Mesenchymal stem cell (in vitro differentiated cells and primary cell): ENCODE data around the gene HECTD4.
"Not testable (repeated sequence)": the region's sequence is repeated elsewhere in the genome, so short reads cannot be mapped to it uniquely, and the experiment has no call there.

Experiments used
- DNase-seq: peaks from one replicate; pipeline ENCODE4 v3.0.0-alpha.2; 2013
- H2AFZ ChIP-seq: one replicate; pipeline ENCODE4 v1.6.1; 2013; ENCODE audit warnings: low read depth, mild to moderate bottlenecking, control low read depth, inconsistent platforms, low read length, moderate library complexity
- H2AK5ac ChIP-seq: 2 replicates; pipeline ENCODE4 v1.6.1; 2013; ENCODE audit warnings: low read length, moderate library complexity, mild to moderate bottlenecking, inconsistent platforms; ENCODE audit not compliant: severe bottlenecking
- H2BK120ac ChIP-seq: one replicate; pipeline ENCODE4 v1.6.1; 2013; ENCODE audit warnings: low read depth, mild to moderate bottlenecking, inconsistent platforms, low read length, moderate library complexity
- H2BK12ac ChIP-seq, 2 experiments: one replicate each; pipeline ENCODE4 v1.6.1; 2013; ENCODE audit warnings: inconsistent platforms in 2 of 2, low read length in 2 of 2, mild to moderate bottlenecking in 2 of 2, moderate library complexity in 2 of 2, control low read depth in 1 of 2
- H2BK15ac ChIP-seq: one replicate; pipeline ENCODE4 v1.6.1; 2013; ENCODE audit warnings: mild to moderate bottlenecking, low read depth, inconsistent platforms; ENCODE audit not compliant: poor library complexity, severe bottlenecking
- H2BK5ac ChIP-seq: 2 replicates; pipeline ENCODE4 v1.6.1; 2013; ENCODE audit warnings: low read depth, mild to moderate bottlenecking, low read length, control low read depth, inconsistent platforms; ENCODE audit not compliant: poor library complexity, severe bottlenecking
- H3K14ac ChIP-seq, 2 experiments: one replicate each; pipeline ENCODE4 v1.6.1; 2013; ENCODE audit warnings: inconsistent platforms in 2 of 2, low read length in 2 of 2, control low read depth in 1 of 2, mild to moderate bottlenecking in 1 of 2, moderate library complexity in 1 of 2
- H3K18ac ChIP-seq, 2 experiments: one replicate each; pipeline ENCODE4 v1.6.1; 2013; ENCODE audit warnings: inconsistent platforms in 2 of 2, low read length in 2 of 2, control low read depth in 1 of 2, low read depth in 1 of 2, mild to moderate bottlenecking in 1 of 2
- H3K23ac ChIP-seq, 2 experiments: one replicate each; pipeline ENCODE4 v1.6.1; 2013; ENCODE audit warnings: inconsistent platforms in 2 of 2, low read length in 2 of 2, mild to moderate bottlenecking in 2 of 2, moderate library complexity in 2 of 2, control low read depth in 1 of 2
- H3K27ac ChIP-seq: 2 replicates; pipeline ENCODE4 v1.5.1; 2013; ENCODE audit warnings: mild to moderate bottlenecking, moderate library complexity, low read length, control low read depth, inconsistent platforms; ENCODE audit not compliant: poor library complexity, severe bottlenecking
- H3K27me3 ChIP-seq, 2 experiments: 2 replicates each; pipeline versions ENCODE4 v1.6.1 to v1.7.0; 2013; ENCODE audit warnings: low read length in 2 of 2, mild to moderate bottlenecking in 2 of 2, moderate library complexity in 2 of 2, control low read depth in 1 of 2, inconsistent platforms in 1 of 2; ENCODE audit not compliant: control insufficient read depth in 1 of 2, insufficient read depth in 1 of 2
- H3K36me3 ChIP-seq, 2 experiments: 2 replicates each; pipeline versions ENCODE4 v1.6.1 to v1.7.0; 2013; ENCODE audit warnings: low read length in 2 of 2, control low read depth in 1 of 2, inconsistent platforms in 1 of 2, low read depth in 1 of 2, mild to moderate bottlenecking in 1 of 2; ENCODE audit not compliant: insufficient read depth in 2 of 2, control insufficient read depth in 1 of 2
- H3K4ac ChIP-seq, 2 experiments: one replicate each; pipeline ENCODE4 v1.6.1; 2013; ENCODE audit warnings: inconsistent platforms in 2 of 2, low read length in 2 of 2, mild to moderate bottlenecking in 2 of 2, moderate library complexity in 2 of 2, control low read depth in 1 of 2, low read depth in 1 of 2
- H3K4me1 ChIP-seq: 2 replicates; pipeline ENCODE4 v1.6.1; 2013; ENCODE audit warnings: low read depth, low read length, control low read depth; ENCODE audit not compliant: control insufficient read depth, insufficient read depth
- H3K4me2 ChIP-seq: 2 replicates; pipeline ENCODE4 v1.6.1; 2013; ENCODE audit warnings: low read length, mild to moderate bottlenecking, inconsistent platforms; ENCODE audit not compliant: poor library complexity, severe bottlenecking
- H3K4me3 ChIP-seq, 2 experiments: 2 replicates each; pipeline versions ENCODE4 v1.5.1 to v1.7.0; 2013; ENCODE audit warnings: low read length in 2 of 2, mild to moderate bottlenecking in 2 of 2, control low read depth in 1 of 2, low read depth in 1 of 2; ENCODE audit not compliant: insufficient read depth in 1 of 2
- H3K79me1 ChIP-seq: replicated peaks from 2 replicates; pipeline ENCODE4 v1.6.1; 2013; ENCODE audit warnings: mild to moderate bottlenecking, control low read depth, low read length, inconsistent platforms; ENCODE audit not compliant: poor library complexity, severe bottlenecking
- H3K9ac ChIP-seq: 2 replicates; pipeline ENCODE4 v1.7.0; 2013; ENCODE audit warnings: mild to moderate bottlenecking, low read length, moderate library complexity
- H3K9me3 ChIP-seq: 2 replicates; pipeline ENCODE4 v1.7.0; 2013; ENCODE audit warnings: mild to moderate bottlenecking, low read length; ENCODE audit not compliant: control insufficient read depth
- H4K8ac ChIP-seq: one replicate; pipeline ENCODE4 v1.6.1; 2013; ENCODE audit warnings: inconsistent platforms, mild to moderate bottlenecking, low read length, moderate library complexity
- H4K91ac ChIP-seq: one replicate; pipeline ENCODE4 v1.6.1; 2013; ENCODE audit warnings: mild to moderate bottlenecking, low read length, inconsistent platforms
- WGBS: methylation state at CpG from one replicate; pipeline ENCODE4 v1.1.7; 2013; ENCODE audit warnings: mixed read lengths; 5-methylcytosine and 5-hydroxymethylcytosine counted together

Gene HECTD4

DNA sequence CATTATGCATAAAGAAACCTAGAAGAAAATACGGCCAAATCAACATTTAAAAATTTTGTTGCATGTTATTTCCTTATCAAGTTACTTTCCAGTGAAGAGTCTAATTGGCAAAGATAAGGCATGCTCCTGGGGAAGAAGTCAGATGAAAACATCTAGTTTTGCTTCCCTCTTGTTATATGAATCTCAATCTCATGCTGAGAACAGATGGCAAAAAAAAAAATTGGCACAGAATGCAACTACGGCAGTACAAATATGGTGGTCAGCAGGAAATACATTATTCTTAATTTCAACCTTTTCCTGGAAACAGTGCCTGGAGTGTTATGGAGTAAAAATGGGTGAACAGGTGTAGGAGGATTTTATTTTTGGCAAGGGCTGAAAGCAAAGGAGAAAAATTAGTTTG, 32.8 kb downstream of the HECTD4 start:
- H3K9me3 ChIP-seq, result no peaks in the 10 kb centered on the region
- no peak for DNase-seq
- H3K27me3 ChIP-seq, result no peaks in the 10 kb centered on the region
- no peak overlapping the region for H2BK120ac ChIP-seq
- H3K27ac ChIP-seq, result no peak overlapping the region
- no peak overlapping the region for H3K23ac ChIP-seq
- H2BK5ac ChIP-seq, result no peak overlapping the region
- WGBS, result no CpG with 5 or more reads among the region's 2 CpGs
- H3K9ac ChIP-seq, result no peak overlapping the region
- H3K18ac ChIP-seq, result no peak overlapping the region
- H2BK15ac ChIP-seq, result no peak overlapping the region
- no peak overlapping the region for H3K14ac ChIP-seq
- no peaks in the 10 kb centered on the region for H3K36me3 ChIP-seq
- H3K4me1 ChIP-seq, result peaks cover 6% of the 10 kb centered on the region
- H3K4me2 ChIP-seq, result no peak overlapping the region
- H3K79me1 ChIP-seq, result peaks cover 27% of the 10 kb centered on the region
- H3K4me3 ChIP-seq, result no peak overlapping the region
- H3K4ac ChIP-seq, result no peak overlapping the region
- no peak overlapping the region for H4K8ac ChIP-seq
- no peak overlapping the region for H2AK5ac ChIP-seq
- no peak overlapping the region for H4K91ac ChIP-seq
- no peak overlapping the region for H2AFZ ChIP-seq
- no peak overlapping the region for H2BK12ac ChIP-seq

DNA sequence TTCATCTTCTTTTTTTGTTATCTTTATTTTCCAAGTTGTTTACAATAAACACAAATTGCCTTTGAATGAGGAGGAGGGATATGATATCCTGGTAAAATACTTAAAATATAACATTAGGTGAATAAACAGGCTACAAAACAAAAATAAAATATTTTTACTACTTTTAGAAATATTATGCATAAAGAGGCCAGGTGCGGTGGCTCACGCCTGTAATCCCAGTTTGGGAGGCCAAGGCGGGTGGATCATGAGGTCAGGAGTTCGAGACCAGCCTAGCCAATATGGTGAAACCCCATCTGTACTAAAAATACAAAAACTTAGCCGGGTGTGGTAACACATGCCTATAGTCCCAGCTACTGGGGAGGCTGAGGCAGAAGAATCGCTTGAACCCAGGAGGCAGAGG, 33.3 kb downstream of the HECTD4 start:
- H2AK5ac ChIP-seq, H3K23ac ChIP-seq, H3K9ac ChIP-seq, H2BK12ac ChIP-seq, H4K91ac ChIP-seq, H2AFZ ChIP-seq, H3K4me3 ChIP-seq, H3K4me1 ChIP-seq, H3K9me3 ChIP-seq, H3K4me2 ChIP-seq, H4K8ac ChIP-seq, H3K4ac ChIP-seq, H3K18ac ChIP-seq, H3K27me3 ChIP-seq, H2BK5ac ChIP-seq, H2BK15ac ChIP-seq, H3K27ac ChIP-seq, H2BK120ac ChIP-seq, H3K36me3 ChIP-seq, DNase-seq, H3K14ac ChIP-seq: not testable (repeated sequence)
- peaks cover 30% of the 10 kb centered on the region for H3K79me1 ChIP-seq
- 100% methylated on average over 5 of the region's 6 CpGs for WGBS

DNA sequence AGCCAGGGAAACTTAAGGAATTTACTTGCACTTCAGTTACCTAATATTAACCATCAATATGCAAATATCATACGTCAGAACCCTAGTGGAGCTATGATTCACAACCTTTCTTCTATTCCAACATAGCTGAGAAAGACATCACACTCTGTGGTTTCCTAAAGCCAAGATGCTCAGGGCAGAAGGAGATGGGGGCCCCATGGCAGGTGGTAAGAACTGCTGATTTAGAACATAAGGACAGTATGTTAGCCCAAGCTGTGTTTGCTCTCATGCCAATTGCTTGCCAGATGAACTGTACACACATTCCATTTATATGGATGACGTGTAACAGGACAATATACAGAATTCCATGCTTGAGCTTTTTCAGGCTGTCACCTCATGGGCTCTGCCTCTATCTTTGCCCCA, 34.6 kb downstream of the HECTD4 start:
- Histone ChIP-seq H4K91ac (no peak overlapping the region), H3K27me3 (no peaks in the 10 kb centered on the region), H3K4me2 (no peak overlapping the region), H4K8ac (no peak overlapping the region), H3K23ac (no peak overlapping the region), H3K9me3 (no peaks in the 10 kb centered on the region), H3K18ac (no peak overlapping the region), H3K79me1 (peaks cover 25% of the 10 kb centered on the region), H2BK120ac (no peak overlapping the region), H3K9ac (no peak overlapping the region), H3K4me3 (no peak overlapping the region), H2BK15ac (no peak overlapping the region), H3K4me1 (peaks cover 6% of the 10 kb centered on the region), H2AK5ac (no peak overlapping the region), H2AFZ (no peak overlapping the region), H3K14ac (no peak overlapping the region), H2BK5ac (no peak overlapping the region), H3K36me3 (no peaks in the 10 kb centered on the region), H3K4ac (no peak overlapping the region), H3K27ac (no peak overlapping the region), H2BK12ac (no peak overlapping the region)
- WGBS, result 77% methylated on average over 2 of the region's 2 CpGs
- DNase-seq, result peak; percentile 53

DNA sequence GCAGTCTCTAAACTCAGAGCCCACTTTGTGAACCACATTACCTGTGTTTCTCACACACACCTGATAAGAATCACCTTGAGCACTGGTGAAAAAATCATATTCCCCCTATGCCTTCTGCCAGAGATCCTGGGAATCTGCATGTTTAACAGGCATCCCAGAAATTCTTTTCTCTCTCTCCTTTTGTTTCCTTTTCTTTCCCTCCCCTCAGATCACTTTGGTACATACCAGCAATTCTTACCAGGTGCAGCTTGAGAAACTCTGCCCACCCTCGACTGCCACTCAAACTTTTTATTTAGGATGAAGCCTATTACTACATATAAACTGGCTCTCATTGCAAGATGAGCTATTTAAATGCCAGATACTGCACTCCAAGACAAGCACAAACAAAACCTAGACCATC, 36.0 kb downstream of the HECTD4 start:
- no peak overlapping the region for H2BK5ac ChIP-seq
- no peak overlapping the region for H3K4ac ChIP-seq
- no peak overlapping the region for H3K4me3 ChIP-seq
- H3K27ac ChIP-seq, result no peak overlapping the region
- no peak overlapping the region for H3K9ac ChIP-seq
- no peak overlapping the region for H3K4me2 ChIP-seq
- H2BK12ac ChIP-seq, result no peak overlapping the region
- 59% methylated on average over 1 of the region's 1 CpG for WGBS
- no peak overlapping the region for H3K23ac ChIP-seq
- H3K4me1 ChIP-seq, result peaks cover 6% of the 10 kb centered on the region
- no peak overlapping the region for H2AFZ ChIP-seq
- no peak for DNase-seq
- no peak overlapping the region for H2AK5ac ChIP-seq
- H3K27me3 ChIP-seq, result no peaks in the 10 kb centered on the region
- no peak overlapping the region for H2BK120ac ChIP-seq
- H3K18ac ChIP-seq, result no peak overlapping the region
- no peak overlapping the region for H3K14ac ChIP-seq
- no peaks in the 10 kb centered on the region for H3K36me3 ChIP-seq
- no peak overlapping the region for H2BK15ac ChIP-seq
- H3K9me3 ChIP-seq, result no peaks in the 10 kb centered on the region
- peaks cover 26% of the 10 kb centered on the region for H3K79me1 ChIP-seq
- no peak overlapping the region for H4K91ac ChIP-seq
- no peak overlapping the region for H4K8ac ChIP-seq
